ENCODE results near the gene SNCAIP. TPM values are rescaled to one million over a fixed set of nuclear protein-coding genes. Genes with fewer than 3 reads are reported as not detected.
"Not testable (repeated sequence)": the region's sequence is repeated elsewhere in the genome, so short reads cannot be mapped to it uniquely, and the experiment has no call there.

Gene SNCAIP
- total RNA-seq, 1 experiment from 2014 or later: 1.2 TPM

DNA sequence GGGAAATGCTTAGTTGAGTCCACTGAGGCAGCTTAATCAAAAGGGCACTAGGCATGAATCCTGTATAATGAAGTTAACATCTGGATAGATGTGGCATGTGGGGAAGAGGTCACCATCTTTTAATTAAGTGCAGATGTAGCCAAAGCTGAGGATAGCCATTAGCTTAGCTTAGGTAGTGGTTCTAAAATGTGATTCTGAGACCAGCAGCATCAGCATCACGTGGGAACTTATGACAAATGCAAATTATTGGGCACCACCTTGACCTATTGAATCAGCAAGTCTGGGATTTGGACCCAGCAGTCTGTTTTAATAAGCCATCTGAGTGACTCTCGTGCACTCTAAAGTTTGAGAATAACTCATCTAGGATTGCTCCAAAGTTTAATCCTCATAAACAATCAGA lies 63.8 kb downstream of the SNCAIP start:
- no TSS peak for BruUV-seq (replicated peaks)
- POLR2A ChIA-PET: no interaction called here
- H3K9me3 ChIP-seq: no peaks in the 10 kb centered on the region
- H3K27me3 Mint-ChIP-seq (ENCODE audit: insufficient read depth, unreplicated experiment): no peaks in the 10 kb centered on the region
- H3K9me3 Mint-ChIP-seq (ENCODE audit: unreplicated experiment): no peaks in the 10 kb centered on the region
- CTCF ChIA-PET: no interaction called here
- intact Hi-C loops (cut with micrococcal nuclease; ENCODE audit: unreplicated experiment): no loop called here
- H3K4me3 ChIP-seq (ENCODE audit: low read depth, low read length): no peak overlapping the region
- TF ChIP-seq, protein P1, sequence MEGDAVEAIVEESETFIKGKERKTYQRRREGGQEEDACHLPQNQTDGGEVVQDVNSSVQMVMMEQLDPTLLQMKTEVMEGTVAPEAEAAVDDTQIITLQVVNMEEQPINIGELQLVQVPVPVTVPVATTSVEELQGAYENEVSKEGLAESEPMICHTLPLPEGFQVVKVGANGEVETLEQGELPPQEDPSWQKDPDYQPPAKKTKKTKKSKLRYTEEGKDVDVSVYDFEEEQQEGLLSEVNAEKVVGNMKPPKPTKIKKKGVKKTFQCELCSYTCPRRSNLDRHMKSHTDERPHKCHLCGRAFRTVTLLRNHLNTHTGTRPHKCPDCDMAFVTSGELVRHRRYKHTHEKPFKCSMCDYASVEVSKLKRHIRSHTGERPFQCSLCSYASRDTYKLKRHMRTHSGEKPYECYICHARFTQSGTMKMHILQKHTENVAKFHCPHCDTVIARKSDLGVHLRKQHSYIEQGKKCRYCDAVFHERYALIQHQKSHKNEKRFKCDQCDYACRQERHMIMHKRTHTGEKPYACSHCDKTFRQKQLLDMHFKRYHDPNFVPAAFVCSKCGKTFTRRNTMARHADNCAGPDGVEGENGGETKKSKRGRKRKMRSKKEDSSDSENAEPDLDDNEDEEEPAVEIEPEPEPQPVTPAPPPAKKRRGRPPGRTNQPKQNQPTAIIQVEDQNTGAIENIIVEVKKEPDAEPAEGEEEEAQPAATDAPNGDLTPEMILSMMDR (IDR thresholded peaks at IDR 0.05; ENCODE audit: insufficient read depth in 1 of 2, low read depth in 1 of 2, low read length in 1 of 2, severe bottlenecking in 1 of 2, unreplicated experiment in 1 of 2): no peak
- no peaks in the 10 kb centered on the region for H3K4me1 Mint-ChIP-seq (ENCODE audit: low read depth, unreplicated experiment)
- H3K27me3 ChIP-seq (replicated peaks; ENCODE audit: control insufficient read depth, insufficient read depth, low read length): no peaks in the 10 kb centered on the region
- no peak overlapping the region for H3K4me3 Mint-ChIP-seq (ENCODE audit: unreplicated experiment)
- no peaks in the 10 kb centered on the region for H3K4me1 ChIP-seq
- no peak overlapping the region for H3K27ac Mint-ChIP-seq (ENCODE audit: unreplicated experiment)
- DNase-seq: no peak
- H3K36me3 ChIP-seq (ENCODE audit: control insufficient read depth, insufficient read depth, low read length): no peaks in the 10 kb centered on the region
- H3K36me3 Mint-ChIP-seq (ENCODE audit: insufficient read depth, unreplicated experiment): no peaks in the 10 kb centered on the region

DNA sequence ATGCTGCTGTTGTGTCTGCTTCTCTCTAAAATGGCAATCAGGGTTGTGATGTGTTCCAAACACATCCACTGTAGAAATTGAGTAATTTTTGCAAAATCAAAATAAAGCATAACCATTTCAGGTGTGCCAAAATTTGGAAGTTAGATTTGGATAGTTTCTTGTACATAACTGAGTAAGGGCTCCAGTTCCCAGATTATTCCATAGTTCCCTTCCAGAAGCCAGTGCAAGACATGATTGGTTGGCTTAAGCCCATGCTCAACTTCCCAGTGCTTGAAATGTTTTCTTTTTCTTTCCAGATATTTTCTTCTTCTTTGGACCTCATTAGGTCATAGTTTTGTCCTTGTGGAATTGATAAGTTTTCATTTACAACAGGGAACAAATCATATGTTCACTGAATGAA lies 64.2 kb downstream of the SNCAIP start:
- H3K4me3 Mint-ChIP-seq (ENCODE audit: unreplicated experiment): no peak overlapping the region
- H3K4me3 ChIP-seq (ENCODE audit: low read depth, low read length): no peak overlapping the region
- no peaks in the 10 kb centered on the region for H3K36me3 ChIP-seq (ENCODE audit: control insufficient read depth, insufficient read depth, low read length)
- H3K27me3 Mint-ChIP-seq (ENCODE audit: insufficient read depth, unreplicated experiment): no peaks in the 10 kb centered on the region
- ChIA-PET POLR2A (no interaction called here), CTCF (no interaction called here)
- H3K4me1 ChIP-seq: no peaks in the 10 kb centered on the region
- no peaks in the 10 kb centered on the region for H3K36me3 Mint-ChIP-seq (ENCODE audit: insufficient read depth, unreplicated experiment)
- no peaks in the 10 kb centered on the region for H3K4me1 Mint-ChIP-seq (ENCODE audit: low read depth, unreplicated experiment)
- no peaks in the 10 kb centered on the region for H3K9me3 ChIP-seq
- intact Hi-C loops (cut with micrococcal nuclease; ENCODE audit: unreplicated experiment): no loop called here
- TF ChIP-seq, protein P1 (IDR thresholded peaks at IDR 0.05; ENCODE audit: insufficient read depth in 1 of 2, low read depth in 1 of 2, low read length in 1 of 2, severe bottlenecking in 1 of 2, unreplicated experiment in 1 of 2): no peak
- no peaks in the 10 kb centered on the region for H3K9me3 Mint-ChIP-seq (ENCODE audit: unreplicated experiment)
- no peaks in the 10 kb centered on the region for H3K27me3 ChIP-seq (replicated peaks; ENCODE audit: control insufficient read depth, insufficient read depth, low read length)
- H3K27ac Mint-ChIP-seq (ENCODE audit: unreplicated experiment): no peak overlapping the region
- no peak for DNase-seq
- BruUV-seq (replicated peaks): no TSS peak

DNA sequence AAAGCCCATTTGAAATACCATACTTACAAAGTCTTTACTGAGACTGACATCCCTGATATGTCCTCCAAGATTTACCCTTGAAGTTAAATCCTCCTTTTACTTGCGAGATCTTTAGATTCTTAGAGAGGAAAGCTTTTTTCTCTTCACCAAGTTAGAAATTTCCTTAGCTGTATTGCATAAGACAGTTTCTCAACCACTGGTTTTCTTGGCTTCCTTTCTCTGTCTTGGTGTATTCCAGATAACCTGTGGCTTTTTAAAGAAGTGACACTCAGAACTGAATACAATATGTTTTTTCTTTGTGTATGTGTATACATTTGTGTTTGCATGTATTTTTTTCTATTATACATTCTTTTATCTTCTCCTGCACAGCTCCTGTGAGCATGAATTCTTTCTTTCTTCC lies 65.0 kb downstream of the SNCAIP start:
- Mint-ChIP-seq H3K4me3 (ENCODE audit: unreplicated experiment) (no peak overlapping the region), H3K36me3 (ENCODE audit: insufficient read depth, unreplicated experiment) (no peaks in the 10 kb centered on the region)

DNA sequence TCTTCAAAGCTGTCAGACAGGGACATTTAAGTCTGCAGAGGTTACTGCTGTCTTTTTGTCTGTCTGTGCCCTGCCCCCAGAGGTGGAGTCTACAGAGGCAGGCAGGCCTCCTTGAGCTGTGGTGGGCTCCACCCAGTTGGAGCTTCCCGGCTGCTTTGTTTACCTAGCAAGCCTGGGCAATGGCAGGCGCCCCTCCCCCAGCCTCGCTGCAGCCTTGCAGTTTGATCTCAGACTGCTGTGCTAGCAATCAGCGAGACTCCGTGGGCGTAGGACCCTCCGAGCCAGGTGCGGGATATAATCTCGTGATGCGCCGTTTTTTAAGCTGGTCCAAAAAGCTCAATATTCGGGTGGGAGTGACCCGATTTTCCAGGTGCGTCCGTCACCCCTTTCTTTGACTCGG lies 70.9 kb downstream of the SNCAIP start:
- H3K36me3 ChIP-seq (ENCODE audit: control insufficient read depth, insufficient read depth, low read length); BruUV-seq (replicated peaks); H3K27me3 Mint-ChIP-seq (ENCODE audit: insufficient read depth, unreplicated experiment); H3K4me1 Mint-ChIP-seq (ENCODE audit: low read depth, unreplicated experiment); H3K27me3 ChIP-seq (replicated peaks; ENCODE audit: control insufficient read depth, insufficient read depth, low read length); H3K9me3 ChIP-seq; POLR2A ChIA-PET; H3K4me3 Mint-ChIP-seq (ENCODE audit: unreplicated experiment); H3K4me3 ChIP-seq (ENCODE audit: low read depth, low read length); H3K27ac Mint-ChIP-seq (ENCODE audit: unreplicated experiment); intact Hi-C loops (cut with micrococcal nuclease; ENCODE audit: unreplicated experiment); H3K36me3 Mint-ChIP-seq (ENCODE audit: insufficient read depth, unreplicated experiment); CTCF ChIA-PET; H3K4me1 ChIP-seq; H3K9me3 Mint-ChIP-seq (ENCODE audit: unreplicated experiment): not testable (repeated sequence)
- DNase-seq: peak in 1 of 2 experiments; percentile 13

More for the DNA sequence above, 65.0 kb downstream of the SNCAIP start:
- Histone ChIP-seq H3K4me1 (no peaks in the 10 kb centered on the region), H3K9me3 (no peaks in the 10 kb centered on the region), H3K36me3 (ENCODE audit: control insufficient read depth, insufficient read depth, low read length) (no peaks in the 10 kb centered on the region), H3K4me3 (ENCODE audit: low read depth, low read length) (no peak overlapping the region), H3K27me3 (replicated peaks; ENCODE audit: control insufficient read depth, insufficient read depth, low read length) (no peaks in the 10 kb centered on the region)
- DNase-seq: no peak
- ChIA-PET CTCF (no interaction called here), POLR2A (no interaction called here)
- intact Hi-C loops (cut with micrococcal nuclease; ENCODE audit: unreplicated experiment): no loop called here
- H3K27ac Mint-ChIP-seq (ENCODE audit: unreplicated experiment): no peak overlapping the region
- no peaks in the 10 kb centered on the region for H3K27me3 Mint-ChIP-seq (ENCODE audit: insufficient read depth, unreplicated experiment)
- no peaks in the 10 kb centered on the region for H3K9me3 Mint-ChIP-seq (ENCODE audit: unreplicated experiment)
- BruUV-seq (replicated peaks): no TSS peak
- TF ChIP-seq, protein P1 (IDR thresholded peaks at IDR 0.05; ENCODE audit: insufficient read depth in 1 of 2, low read depth in 1 of 2, low read length in 1 of 2, severe bottlenecking in 1 of 2, unreplicated experiment in 1 of 2): no peak
- H3K4me1 Mint-ChIP-seq (ENCODE audit: low read depth, unreplicated experiment): no peaks in the 10 kb centered on the region

Data from Caco-2 (cell line).